ENCODE results near the gene MYOM1.

GRCh38 chr18:3234457-3234856, 14.7 kb upstream of the MYOM1 start:
- no peak for TF ChIP-seq PKNOX1 (IDR thresholded peaks at IDR 0.05)
- TF ChIP-seq BHLHE40 (IDR thresholded peaks at IDR 0.05; ENCODE audit: borderline replicate concordance), result no peak
- no peak for TF ChIP-seq NFRKB (IDR thresholded peaks at IDR 0.05)
- no peak for TF ChIP-seq ZNF384 (IDR thresholded peaks at IDR 0.05)
- no peak for TF ChIP-seq LEF1 (IDR thresholded peaks at IDR 0.05; ENCODE audit: borderline replicate concordance)
- TF ChIP-seq CTBP1 (IDR thresholded peaks at IDR 0.05; ENCODE audit: borderline replicate concordance), result no peak
- no peak for TF ChIP-seq TARDBP (IDR thresholded peaks at IDR 0.05)
- TF ChIP-seq SP1 (IDR thresholded peaks at IDR 0.05), result no peak
- no peak for TF ChIP-seq ARNT (IDR thresholded peaks at IDR 0.05)
- TF ChIP-seq ELF4 (IDR thresholded peaks at IDR 0.05), result no peak
